Measurements from ENCODE around the gene PLTP. TPM values are rescaled to one million over a fixed set of nuclear protein-coding genes. Genes with fewer than 3 reads are reported as not detected.

The PLTP gene
- total and polyA plus RNA-seq, 2 of the 13 experiments (the other 11 are each of a cell fraction or from before 2014, with no cell fraction given) = 16.9 to 28.6 TPM

- TF ChIP-seq TBL1XR1 (IDR thresholded peaks at IDR 0.05; ENCODE audit: borderline replicate concordance, low read length, partially characterized antibody) = no peak
- no peak for TF ChIP-seq ZNF782 (CRISPR knock-in tag; IDR thresholded peaks at IDR 0.05; ENCODE audit: borderline replicate concordance)
- TF ChIP-seq JUN (CRISPR knock-in tag; IDR thresholded peaks at IDR 0.05) = no peak
- 0 out of 2 replicates have a peak, but pooled peaks have one; percentile 37 for TF ChIP-seq THRA (CRISPR knock-in tag; IDR thresholded peaks at IDR 0.05; ENCODE audit: borderline replicate concordance)
- TF ChIP-seq REPIN1 (CRISPR knock-in tag; IDR thresholded peaks at IDR 0.05; ENCODE audit: borderline replicate concordance, low read depth) = peak; percentile 79; the same call in 1 of the 2 replicates
- 0 out of 2 replicates have a peak, but pooled peaks have one; percentile 27 for TF ChIP-seq NFYB (CRISPR knock-in tag; IDR thresholded peaks at IDR 0.05)
- TF ChIP-seq KDM5B (CRISPR knock-in tag; IDR thresholded peaks at IDR 0.05; ENCODE audit: borderline replicate concordance) = no peak
- TF ChIP-seq ZBTB46 (CRISPR knock-in tag; IDR thresholded peaks at IDR 0.05; ENCODE audit: borderline replicate concordance) = peak; percentile 99; the same call in 1 of the 2 replicates
- no peak; the same call in 1 of the 2 replicates for TF ChIP-seq ZNF235 (CRISPR knock-in tag; IDR thresholded peaks at IDR 0.05; ENCODE audit: borderline replicate concordance)
- no peak for TF ChIP-seq NONO (IDR thresholded peaks at IDR 0.05)
- TF ChIP-seq NONO (CRISPR knock-in tag; conservative IDR thresholded peaks at IDR 0.05) = peak; percentile 68; the same call in 1 of the 2 replicates
- TF ChIP-seq ATF1 (CRISPR knock-in tag; IDR thresholded peaks at IDR 0.05) = no peak
- TF ChIP-seq ZNF24 (IDR thresholded peaks at IDR 0.05) = no peak
- no peak for TF ChIP-seq MAFG (CRISPR knock-in tag; IDR thresholded peaks at IDR 0.05)
- TF ChIP-seq SP5 (CRISPR knock-in tag; IDR thresholded peaks at IDR 0.05; ENCODE audit: borderline replicate concordance, low read depth) = peak; percentile 31; the same call in 1 of the 2 replicates
- TF ChIP-seq CENPX (CRISPR knock-in tag; IDR thresholded peaks at IDR 0.05) = no peak
- no peak for TF ChIP-seq NFE2L1 (CRISPR knock-in tag; IDR thresholded peaks at IDR 0.05; ENCODE audit: borderline replicate concordance)
- no peak; the same call in 1 of the 2 replicates for TF ChIP-seq ZMAT3 (CRISPR knock-in tag; conservative IDR thresholded peaks at IDR 0.05)
- TF ChIP-seq ZNF775 (CRISPR knock-in tag; IDR thresholded peaks at IDR 0.05; ENCODE audit: borderline replicate concordance) = 0 out of 2 replicates have a peak, but pooled peaks have one; percentile 17
- TF ChIP-seq TEAD3 (CRISPR knock-in tag; optimal IDR thresholded peaks at IDR 0.05; ENCODE audit: borderline replicate concordance) = peak; percentile 65
- TF ChIP-seq ELK4 (CRISPR knock-in tag; IDR thresholded peaks at IDR 0.05; ENCODE audit: borderline replicate concordance) = no peak
- TF ChIP-seq STAG1 (CRISPR knock-in tag; IDR thresholded peaks at IDR 0.05) = peak; percentile 77
- TF ChIP-seq FOXA1 (IDR thresholded peaks at IDR 0.05) = no peak
- no peak for TF ChIP-seq FOXA1 (CRISPR knock-in tag; IDR thresholded peaks at IDR 0.05)
- TF ChIP-seq ZNF484 (CRISPR knock-in tag; IDR thresholded peaks at IDR 0.05; ENCODE audit: borderline replicate concordance, low read depth) = no peak; the same call in 1 of the 2 replicates
- no peak for TF ChIP-seq ZNF10 (CRISPR knock-in tag; IDR thresholded peaks at IDR 0.05; ENCODE audit: borderline replicate concordance, low read depth)
- 0 out of 2 replicates have a peak, but pooled peaks have one; percentile 1 for TF ChIP-seq GPN1 (CRISPR knock-in tag; IDR thresholded peaks at IDR 0.05; ENCODE audit: borderline replicate concordance)
These were observed 21.5 kb upstream of the PLTP start (continued) for GRCh38 chr20:45933266-45934045.

All from HepG2 (cell line).